ENCODE measurements around the gene KCNK10.

The KCNK10 gene, protein sequence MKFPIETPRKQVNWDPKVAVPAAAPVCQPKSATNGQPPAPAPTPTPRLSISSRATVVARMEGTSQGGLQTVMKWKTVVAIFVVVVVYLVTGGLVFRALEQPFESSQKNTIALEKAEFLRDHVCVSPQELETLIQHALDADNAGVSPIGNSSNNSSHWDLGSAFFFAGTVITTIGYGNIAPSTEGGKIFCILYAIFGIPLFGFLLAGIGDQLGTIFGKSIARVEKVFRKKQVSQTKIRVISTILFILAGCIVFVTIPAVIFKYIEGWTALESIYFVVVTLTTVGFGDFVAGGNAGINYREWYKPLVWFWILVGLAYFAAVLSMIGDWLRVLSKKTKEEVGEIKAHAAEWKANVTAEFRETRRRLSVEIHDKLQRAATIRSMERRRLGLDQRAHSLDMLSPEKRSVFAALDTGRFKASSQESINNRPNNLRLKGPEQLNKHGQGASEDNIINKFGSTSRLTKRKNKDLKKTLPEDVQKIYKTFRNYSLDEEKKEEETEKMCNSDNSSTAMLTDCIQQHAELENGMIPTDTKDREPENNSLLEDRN

DNA sequence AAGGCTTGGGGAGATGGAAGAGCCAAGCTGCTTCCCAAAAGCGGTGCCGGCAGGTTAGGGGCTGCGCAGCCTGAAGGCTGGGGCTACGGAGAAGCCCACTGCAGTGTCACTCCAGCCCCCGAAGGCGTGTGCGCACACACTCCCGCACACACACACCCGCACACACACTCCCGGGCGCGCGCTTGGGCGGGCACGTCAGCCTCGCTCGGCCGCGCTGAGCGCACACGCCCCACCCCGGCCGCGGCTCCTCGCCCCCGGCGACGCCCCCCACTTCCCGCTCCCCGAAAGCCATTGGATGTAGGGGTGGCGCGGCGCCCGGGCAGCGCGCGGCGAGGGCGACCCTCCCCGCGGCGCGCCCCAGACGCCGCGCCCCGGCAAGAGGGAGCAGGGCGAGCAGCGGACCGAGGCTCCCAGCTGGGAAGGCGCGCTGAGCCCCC, at the start of gene KCNK10:
Gene KCNK10 (minus strand): TSS at position 184 of the 437 bp plus-strand sequence. CDS start 471 bp downstream, outside the sequence.
- peak in 26 of 56 donors; percentile 20 to 81 (median 55) for DNase-seq

DNA sequence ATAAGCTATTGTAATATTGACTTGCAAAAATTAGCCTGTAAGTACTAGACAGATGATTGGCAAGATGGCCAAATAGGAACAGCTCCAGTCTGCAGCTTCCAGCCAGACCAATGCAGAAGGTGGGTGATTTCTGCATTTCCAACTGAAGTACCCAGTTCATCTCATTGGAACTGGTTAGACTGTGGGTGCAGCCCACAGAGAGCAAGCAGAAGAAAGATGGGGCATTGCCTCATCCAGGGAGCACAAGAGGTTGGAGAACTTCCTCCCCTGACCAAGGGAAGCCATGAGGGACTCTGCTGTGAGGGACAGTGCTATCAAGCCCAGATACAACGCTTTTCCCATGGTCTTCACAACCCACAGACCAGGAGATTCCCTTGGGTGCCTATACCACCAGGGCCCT, 46.4 kb upstream of the KCNK10 start:
- no peak for DNase-seq

DNA sequence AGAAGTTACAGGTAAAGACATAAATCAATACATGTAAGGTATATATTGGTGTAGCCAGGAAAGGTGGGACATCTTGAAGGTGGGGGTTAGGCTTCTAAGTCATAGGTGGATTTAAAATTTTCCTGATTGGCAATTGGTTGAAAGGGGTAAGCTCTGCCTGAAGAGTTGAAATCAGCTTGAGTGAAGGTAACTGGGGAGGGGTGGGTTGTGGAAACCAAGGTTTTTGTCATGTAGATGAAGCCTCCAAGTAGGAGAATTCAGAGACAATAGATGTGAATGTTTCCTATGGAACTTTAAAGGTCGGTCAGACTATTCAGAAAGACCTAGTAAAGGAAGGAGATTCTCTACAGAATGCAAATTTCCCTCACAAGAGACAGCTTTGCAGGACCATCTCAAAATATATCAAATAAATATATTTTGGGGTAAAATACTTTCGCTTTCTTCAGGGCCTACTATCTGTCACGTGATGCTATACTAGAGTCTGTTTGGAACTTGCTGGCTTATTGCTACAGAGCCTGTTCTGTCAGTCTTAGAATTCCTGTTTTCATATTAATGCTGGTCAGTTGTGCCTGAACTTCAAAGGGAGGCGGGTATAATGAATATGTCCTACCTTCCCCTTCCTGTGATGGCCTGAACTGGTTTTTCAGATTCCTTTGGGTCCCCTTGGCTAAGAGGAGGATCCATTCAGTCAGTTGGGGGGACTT, 41.8 kb upstream of the KCNK10 start:
- DNase-seq: no peak

DNA sequence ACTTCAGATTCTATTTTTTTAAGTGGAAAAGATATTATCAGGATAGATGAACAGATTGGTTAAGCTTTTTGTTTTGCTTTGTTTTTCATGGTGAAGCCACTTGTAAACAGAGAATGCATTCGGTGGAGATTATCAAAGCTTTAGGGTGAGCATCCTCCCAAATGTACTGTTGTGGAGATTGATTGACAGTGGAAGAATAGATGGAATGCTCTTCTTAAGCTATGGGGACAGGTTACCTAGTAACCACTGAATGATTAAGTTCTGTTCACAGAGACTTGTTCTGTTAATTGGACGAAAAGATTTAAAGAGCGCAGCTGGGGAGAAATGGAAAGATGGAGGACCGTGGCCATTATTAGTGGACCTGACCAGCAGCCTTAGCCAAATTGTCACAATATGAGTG, 40.6 kb upstream of the KCNK10 start:
- DNase-seq: no peak

DNA sequence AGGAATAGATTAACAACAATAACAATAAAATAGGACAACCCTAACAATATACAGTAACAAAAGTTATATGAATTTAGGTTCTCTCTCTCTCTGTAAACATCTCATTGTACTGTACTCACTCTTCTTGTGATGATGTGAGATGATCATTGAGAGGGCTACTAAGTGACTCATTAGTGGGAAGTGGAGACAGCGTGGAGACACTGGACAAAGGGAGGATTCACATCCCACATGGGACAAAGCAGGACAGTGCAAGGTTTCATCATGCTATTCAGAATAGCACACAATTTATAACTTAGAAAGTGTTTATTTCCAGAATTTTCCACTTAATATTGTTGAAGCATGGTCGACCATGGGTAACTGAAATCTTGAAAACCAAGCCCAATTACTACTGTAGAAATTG, 36.4 kb upstream of the KCNK10 start:
- DNase-seq: peak in 21 of 56 donors; percentile 3 to 55 (median 26)

DNA sequence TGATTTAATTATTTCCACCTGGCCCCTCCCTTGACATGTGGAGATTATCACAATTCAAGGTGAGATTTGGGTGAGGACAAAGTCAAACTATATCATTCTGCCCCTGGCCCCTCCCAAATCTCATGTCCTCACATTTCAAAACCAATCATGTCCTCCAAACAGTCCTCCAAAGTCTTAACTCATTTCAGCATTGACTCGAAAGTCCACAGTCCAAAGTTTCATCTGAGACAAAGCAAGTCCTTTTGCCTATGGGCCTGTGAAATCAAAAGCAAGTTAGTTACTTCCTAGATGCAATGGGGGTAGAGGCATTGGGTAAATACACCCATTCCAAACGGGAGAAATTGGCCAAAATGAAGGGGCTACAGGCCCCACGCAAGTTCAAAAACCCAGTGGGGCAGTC, 31.3 kb upstream of the KCNK10 start:
- no peak for DNase-seq

DNA sequence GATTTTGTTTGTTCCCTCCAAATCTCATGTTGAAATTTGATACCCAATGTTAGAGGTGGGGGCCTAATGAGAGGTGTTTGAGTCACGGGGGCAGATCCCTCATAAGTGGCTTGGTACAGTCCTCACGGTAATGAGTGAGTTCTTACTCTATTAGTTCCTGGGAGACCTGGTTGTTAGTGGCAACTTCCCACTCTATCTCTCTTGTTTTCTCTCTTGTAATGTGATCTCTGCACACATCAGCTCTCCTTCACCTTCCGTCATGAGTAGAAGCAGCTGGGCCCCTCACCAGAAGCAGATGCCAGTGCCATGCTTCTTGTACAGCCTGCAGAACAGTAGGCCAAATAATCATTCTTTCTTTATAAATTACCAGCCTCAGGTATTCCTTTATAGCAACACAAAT, 29.6 kb upstream of the KCNK10 start:
- no peak for DNase-seq

DNA sequence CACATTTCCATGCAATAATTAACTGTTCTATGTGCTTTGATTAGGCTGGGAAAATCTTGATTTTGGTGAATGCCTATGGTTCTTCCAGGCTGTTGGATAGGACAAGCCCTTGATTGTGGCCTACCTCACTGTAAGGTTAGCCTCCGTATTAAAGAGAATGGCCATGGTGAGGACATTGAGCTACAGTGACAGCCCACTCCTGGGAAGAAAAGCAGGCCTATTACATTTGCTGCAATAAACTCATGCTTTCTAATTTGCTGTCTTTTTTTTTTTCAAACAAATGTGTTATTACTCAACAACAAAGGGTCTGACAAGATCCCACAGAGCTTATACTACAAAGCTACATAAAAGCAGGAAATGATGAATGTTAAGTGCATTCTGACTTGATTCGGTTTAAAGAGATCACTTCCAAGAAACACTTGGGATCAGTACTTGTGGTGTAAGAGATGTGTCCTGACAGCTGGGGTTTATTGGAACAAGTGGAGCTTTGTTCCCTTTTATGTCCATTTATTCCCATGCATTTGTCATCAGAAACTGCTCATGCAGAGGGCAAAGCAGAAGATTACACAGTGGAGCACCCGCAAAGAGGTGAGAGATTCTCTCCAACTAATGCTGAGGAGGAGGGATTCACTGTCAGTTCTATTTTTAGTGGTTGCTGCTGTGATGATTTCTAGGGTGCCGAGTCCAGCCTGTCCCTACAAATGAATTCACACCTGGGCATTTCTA, 29.1 kb upstream of the KCNK10 start:
- peak in 16 of 56 donors; percentile 5 to 61 (median 22) for DNase-seq

DNA sequence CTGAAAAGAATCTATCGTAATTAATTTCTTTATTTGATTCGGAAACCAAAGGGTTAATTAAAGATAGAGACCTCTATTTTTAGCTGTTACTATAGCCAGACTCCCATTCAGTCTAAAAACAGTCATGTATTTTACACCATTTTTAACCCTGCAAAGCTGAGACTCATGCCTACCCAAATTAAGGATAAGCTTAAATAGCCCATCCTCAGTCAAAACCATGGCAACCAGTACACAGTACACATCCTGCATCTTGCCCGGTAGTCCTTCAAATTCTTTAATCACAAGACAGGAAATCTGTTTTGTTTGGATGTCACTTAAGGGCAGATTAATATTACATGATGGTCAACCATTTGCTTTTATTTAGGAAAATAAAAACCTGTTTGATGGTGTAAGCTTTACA, 25.5 kb upstream of the KCNK10 start:
- DNase-seq: no peak

DNA sequence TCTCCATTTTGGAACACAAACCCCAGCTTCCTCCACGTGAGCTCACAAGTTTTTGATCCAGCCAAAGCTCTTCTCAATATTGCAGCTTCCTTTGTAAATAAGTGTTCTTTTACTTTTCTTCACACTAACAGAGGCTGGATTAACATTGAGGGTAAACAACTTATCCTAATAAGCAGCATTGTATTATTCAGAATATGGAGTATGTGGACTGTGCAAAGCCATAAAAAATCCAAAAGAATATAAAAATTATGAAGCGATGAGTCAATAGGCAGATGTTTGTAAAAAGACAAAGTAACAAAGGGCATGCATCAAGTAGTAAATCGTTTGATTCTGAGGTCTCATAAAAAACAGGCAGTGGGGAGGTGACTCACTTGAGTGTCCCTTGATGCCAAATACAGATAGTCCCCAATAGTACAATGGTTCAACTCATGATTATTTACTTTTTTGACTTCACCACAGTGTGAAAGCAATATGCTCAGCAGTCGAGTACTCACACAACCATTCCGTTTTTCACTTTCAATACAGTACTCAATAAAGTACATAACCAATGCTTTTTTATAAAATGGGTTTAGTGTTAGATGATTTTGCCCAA, 23.1 kb upstream of the KCNK10 start:
- DNase-seq: no peak

DNA sequence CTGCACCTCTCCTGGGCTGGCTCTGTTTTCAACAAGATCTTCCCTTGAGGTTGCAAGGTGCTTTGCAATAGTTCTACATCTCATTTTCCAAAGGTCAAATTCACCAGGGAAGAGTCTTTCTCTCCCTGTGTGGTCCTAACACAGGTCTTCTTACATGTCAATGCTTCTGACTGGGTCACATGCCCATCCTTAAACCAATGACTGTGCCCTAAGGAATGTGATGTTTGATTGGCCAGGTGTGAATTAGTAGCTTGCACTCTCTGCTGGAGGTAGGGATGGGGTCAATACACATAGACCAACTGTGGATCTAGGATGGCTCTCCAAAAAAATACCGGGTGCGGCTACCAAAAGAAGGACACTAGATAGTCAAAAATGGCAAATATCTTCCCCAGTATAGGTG, 19.9 kb upstream of the KCNK10 start:
- no peak for DNase-seq

DNA sequence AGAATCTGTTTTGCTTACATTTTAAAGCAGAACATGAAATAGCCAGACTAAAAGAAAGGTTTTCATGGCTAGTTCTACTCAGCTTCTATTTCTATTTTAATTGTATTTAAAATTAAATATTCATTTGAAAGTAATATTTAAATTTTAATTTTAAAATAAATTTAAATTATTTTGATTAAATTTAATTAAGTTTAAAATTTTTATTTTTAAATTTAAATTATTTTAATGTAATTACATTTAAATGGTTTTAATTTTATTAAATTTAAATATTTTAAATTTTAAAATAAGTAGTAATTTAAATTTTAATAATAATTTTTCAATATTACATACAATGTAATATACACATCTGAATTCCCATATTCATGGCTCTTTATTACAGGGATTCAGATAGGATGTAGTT, 17.3 kb upstream of the KCNK10 start:
- DNase-seq: no peak

DNA sequence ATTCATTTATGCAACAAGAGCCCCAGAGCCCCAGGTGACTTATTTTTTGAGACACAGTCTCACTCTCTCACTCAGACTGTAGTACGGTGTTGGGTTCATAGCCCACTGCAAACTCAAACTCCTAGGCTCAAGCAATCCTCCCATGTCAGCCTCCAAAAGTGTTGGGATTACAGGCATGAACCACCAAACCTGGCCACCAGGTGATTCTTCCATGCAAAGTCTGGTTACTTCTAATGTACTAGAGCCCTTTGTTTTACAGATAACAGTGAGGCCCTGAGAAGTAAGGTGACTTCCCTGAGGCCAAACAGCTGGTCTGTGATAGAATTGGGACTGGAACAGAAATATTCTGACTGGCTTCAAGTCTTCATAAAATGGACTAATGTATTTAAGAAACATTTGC, 10.0 kb upstream of the KCNK10 start:
- no peak for DNase-seq

DNA sequence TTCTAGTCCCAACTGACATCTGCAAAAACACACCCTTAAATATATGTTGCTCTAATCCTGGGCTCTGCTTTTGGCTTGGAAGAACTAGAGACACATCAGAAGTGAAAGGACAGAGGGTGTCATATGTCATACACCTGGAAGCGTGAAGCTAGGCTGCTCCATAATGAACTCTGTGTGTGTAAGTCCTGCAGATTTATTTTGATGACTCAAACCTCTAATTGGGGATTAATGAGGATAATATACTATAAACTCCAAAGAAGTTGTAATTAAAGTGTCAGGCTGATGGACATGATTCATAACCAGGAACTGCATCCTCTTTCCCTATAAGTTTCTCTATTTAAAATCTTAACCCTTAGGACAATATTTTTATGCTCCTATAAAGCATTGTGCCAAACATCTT, 4.4 kb upstream of the KCNK10 start:
- no peak for DNase-seq

DNA sequence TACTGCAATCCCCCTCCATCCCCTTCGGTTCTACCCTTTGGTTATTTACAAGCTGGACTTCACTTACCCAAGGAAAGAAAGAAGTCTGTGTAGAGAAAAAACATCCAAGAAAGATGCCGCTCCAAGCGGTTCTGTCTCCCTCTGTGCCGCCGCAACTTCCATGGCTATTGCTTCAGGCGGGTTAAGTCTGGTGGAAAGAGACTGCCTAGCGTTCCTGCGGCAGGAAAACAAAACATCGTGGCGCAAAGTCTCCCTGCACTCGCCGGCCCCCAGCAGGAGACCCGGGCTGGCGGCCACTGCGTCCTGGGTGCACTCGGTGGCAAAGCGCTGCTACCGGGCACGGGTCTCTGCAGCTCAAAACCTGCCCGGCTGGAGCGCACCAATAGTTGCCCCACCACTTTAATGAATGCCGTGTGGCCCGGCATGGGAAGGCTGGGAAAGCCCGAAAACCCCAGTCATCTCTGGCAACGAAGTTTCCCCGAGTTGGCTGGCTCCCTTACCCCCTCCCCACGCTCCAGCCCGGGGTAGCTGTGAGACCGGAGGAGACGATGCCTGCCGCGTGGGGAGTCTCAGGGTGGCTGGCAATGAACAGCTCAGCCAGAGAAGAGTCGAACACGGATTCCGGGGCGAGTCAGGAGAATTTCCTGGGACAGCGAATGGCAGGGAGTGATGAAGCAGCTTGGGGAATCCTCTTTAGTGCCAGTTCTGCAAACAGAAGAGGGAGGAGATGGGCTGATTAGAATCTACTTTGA, 3.5 kb upstream of the KCNK10 start:
- peak in 15 of 56 donors; percentile 7 to 65 (median 30) for DNase-seq

DNA sequence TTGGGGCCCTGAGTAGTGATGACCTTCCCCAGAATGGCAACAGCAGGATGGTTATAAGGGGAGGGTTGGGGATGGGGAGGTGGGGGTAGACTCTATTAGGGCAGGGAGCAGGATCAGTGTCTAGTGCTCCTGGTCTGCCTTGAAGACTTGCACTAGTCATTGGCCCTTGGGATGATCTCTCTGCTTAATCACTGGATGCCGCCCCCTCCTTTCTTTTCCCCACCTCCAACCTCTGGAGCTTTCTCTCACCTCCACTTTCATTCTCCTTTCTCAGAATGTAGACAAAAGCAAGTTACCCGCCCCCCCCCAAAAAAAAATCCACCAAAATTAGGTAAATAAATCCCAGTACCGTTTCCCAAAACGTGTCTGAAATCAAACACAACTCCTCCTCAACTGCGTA, 2.8 kb upstream of the KCNK10 start:
- no peak for DNase-seq

DNA sequence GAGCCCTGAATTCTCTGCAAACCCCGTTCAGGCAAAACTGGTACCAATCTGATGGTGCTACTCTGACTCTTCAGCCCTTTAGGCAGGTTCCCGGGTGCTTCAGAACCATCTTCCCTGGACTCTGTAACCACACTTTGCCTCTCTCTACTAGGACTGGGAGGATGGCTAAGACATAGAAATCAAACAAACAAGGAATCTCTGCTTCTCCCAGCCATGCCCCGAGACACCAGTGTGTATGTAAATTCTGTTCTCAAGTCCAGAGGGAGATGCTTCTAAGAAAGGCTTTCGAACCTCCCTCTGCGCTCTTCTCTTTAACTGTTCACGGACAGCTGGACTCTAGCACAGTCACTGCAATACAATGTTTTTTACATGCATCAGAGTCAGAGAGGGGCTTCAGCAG, 1.9 kb upstream of the KCNK10 start:
- DNase-seq: peak in 1 of 56 donors; percentile 50

DNA sequence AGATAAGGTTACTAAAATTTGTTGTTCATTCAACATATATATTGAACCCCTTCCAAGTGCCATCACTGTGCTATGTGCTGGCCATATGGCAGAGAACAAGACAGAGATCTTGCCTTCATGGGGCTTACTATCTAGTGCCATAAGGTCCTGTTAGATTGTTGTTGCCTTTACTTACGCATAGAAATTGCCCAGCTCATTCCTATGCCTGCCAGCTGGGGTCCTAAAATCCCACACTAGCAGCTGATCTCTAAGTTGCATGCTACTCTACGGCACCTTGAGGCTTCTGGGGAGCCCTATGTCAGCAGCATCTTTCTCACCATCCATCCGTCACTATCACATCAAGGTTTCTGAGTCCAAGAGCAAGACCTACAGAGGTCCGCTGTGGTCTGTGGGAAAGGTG, 1.4 kb upstream of the KCNK10 start:
- DNase-seq: no peak

DNA sequence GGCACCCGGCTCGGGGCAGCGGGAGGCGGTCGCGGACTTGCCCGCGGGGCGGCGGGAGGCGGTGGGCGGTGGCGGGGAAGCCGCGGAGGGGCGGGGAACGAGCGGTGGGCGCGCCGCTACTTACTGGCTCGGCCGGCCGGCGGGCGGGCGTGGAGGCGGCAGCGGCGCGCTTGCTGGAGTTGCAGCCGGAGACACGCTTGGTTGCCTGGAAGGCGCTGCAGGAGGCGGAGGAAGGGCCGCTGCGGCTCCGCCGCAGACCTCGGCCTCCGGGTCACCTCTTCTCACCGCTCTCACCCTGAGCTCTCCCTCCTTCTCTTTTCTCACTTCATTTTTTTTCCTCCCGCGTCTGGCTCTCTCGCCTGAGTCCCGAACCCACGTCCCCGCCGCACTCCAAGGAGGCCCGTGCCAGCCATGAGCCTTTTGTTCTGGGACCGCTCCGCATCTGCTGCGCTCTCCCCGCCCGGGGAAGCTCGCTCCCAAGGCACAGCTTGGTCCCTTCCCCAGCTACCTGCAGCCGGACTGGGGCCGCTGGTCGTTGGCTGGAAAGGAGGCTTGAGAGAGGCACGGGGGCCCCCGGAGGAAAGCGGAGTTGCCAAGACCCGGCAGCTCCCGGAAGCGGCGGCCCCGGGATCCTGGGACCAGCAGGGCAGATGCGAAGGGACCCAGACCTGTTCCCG, 592 bp upstream of the KCNK10 start:
- peak in 31 of 56 donors; percentile 17 to 81 (median 50) for DNase-seq

DNA sequence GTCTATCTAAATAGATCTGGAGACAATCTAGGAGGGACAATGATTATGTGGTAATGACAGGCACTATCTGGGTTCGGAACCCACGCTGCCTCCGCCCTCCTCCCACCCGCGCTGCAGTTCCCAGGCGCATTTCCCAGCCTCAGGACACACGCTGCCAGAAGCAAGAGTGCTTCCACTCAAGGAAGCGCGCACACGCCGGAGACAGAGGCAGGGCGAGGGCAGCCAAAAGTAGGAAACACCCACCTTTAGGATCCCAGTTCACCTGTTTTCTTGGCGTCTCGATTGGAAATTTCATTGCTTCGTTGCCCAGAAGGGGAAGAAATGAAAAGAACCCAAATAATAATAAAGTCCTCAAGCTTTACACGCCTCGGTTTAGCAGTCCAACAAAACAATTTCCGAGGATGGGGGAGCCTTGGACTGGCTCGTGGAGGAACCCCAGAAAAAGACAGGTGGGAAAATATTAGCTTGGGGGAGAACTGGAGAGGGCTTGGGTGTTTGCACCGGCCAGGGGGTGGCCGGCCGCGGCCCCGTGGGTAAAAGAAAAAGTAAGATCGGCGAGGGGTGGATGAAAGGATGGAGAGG, 474 bp downstream of the KCNK10 start:
- peak in 18 of 56 donors; percentile 9 to 65 (median 32) for DNase-seq

All from amygdala (tissue), 56 donors.